MCF 10A (cell line): Measurements from ENCODE around the gene MFSD12. TPM values are rescaled to one million over a fixed set of nuclear protein-coding genes. Genes with fewer than 3 reads are reported as not detected.

Experiments
- BruUV-seq: library from RNA; stranded (reverse); fragments of 400-500 nt; replicated peaks from 2 replicates; lab custom pipeline; 2021; lab: Mats Ljungman, UMichigan
- CTCF ChIA-PET: fragments of 300-600 bp; sonication (Branson Sonifier 250); formaldehyde crosslinking; extraction: SDS; loops from one replicate; lab custom pipeline; 2021; ENCODE audit warnings: antibody characterized with exemption, inconsistent platforms; lab: Yijun Ruan, JAX
- POLR2A ChIA-PET: fragments of 300-600, 350-650 bp; sonication (Branson Sonifier 250); formaldehyde crosslinking; extraction: SDS; loops from one replicate; lab custom pipeline; 2020; ENCODE audit warnings: antibody characterized with exemption, inconsistent platforms; lab: Yijun Ruan, JAX
- DNase-seq: peaks from one replicate; pipeline ENCODE4 v3.0.0-alpha.2; 2018; ENCODE audit not compliant: unreplicated experiment
- H3K27ac Mint-ChIP-seq: one replicate; pipeline ENCODE4 v1.8.0; 2022; ENCODE audit warnings: mild to moderate bottlenecking, low read depth, mixed read lengths; ENCODE audit not compliant: unreplicated experiment
- H3K27me3 Mint-ChIP-seq: one replicate; pipeline ENCODE4 v1.8.0; 2022; ENCODE audit warnings: mixed read lengths; ENCODE audit not compliant: insufficient read depth, unreplicated experiment
- H3K36me3 Mint-ChIP-seq: one replicate; pipeline ENCODE4 v1.8.0; 2022; ENCODE audit warnings: mild to moderate bottlenecking, moderate library complexity, mixed read lengths; ENCODE audit not compliant: insufficient read depth, unreplicated experiment
- H3K4me1 Mint-ChIP-seq: one replicate; pipeline ENCODE4 v1.8.0; 2022; ENCODE audit warnings: mixed read lengths; ENCODE audit not compliant: insufficient read depth, unreplicated experiment
- H3K4me3 Mint-ChIP-seq: one replicate; pipeline ENCODE4 v1.8.0; 2022; ENCODE audit warnings: mild to moderate bottlenecking, moderate library complexity, mixed read lengths; ENCODE audit not compliant: unreplicated experiment
- H3K9me3 Mint-ChIP-seq: one replicate; pipeline ENCODE4 v1.8.0; 2022; ENCODE audit warnings: mixed read lengths; ENCODE audit not compliant: unreplicated experiment
- intact Hi-C: fragments of 100-400 bp; cut with micrococcal nuclease; formaldehyde crosslinking; loops from 2 replicates; pipeline ENCODE4 v1.14.1; 2022
- total RNA-seq: library from RNA; stranded (reverse); gene quantifications from 2 replicates; pipeline ENCODE4 v1.2.3, GENCODE V29; 2022
- TF ChIP-seq, protein P1 (sequence below): fragments of 200-600 bp; IDR thresholded peaks from one replicate; pipeline ENCODE4 v1.8.0; 2022; ENCODE audit warnings: antibody characterized with exemption, mild to moderate bottlenecking; ENCODE audit not compliant: unreplicated experiment

Gene MFSD12
- total RNA-seq, 1 experiment from 2014 or later, result 79.4 TPM

- intact Hi-C loops, result no loop called here
- Mint-ChIP-seq H3K4me1 (peaks cover 15% of the 10 kb centered on the region), H3K4me3 (no peak overlapping the region), H3K36me3 (peaks cover 39% of the 10 kb centered on the region), H3K27ac (no peak overlapping the region), H3K9me3 (no peaks in the 10 kb centered on the region), H3K27me3 (no peaks in the 10 kb centered on the region)
- DNase-seq, result no peak
- TF ChIP-seq, protein P1, sequence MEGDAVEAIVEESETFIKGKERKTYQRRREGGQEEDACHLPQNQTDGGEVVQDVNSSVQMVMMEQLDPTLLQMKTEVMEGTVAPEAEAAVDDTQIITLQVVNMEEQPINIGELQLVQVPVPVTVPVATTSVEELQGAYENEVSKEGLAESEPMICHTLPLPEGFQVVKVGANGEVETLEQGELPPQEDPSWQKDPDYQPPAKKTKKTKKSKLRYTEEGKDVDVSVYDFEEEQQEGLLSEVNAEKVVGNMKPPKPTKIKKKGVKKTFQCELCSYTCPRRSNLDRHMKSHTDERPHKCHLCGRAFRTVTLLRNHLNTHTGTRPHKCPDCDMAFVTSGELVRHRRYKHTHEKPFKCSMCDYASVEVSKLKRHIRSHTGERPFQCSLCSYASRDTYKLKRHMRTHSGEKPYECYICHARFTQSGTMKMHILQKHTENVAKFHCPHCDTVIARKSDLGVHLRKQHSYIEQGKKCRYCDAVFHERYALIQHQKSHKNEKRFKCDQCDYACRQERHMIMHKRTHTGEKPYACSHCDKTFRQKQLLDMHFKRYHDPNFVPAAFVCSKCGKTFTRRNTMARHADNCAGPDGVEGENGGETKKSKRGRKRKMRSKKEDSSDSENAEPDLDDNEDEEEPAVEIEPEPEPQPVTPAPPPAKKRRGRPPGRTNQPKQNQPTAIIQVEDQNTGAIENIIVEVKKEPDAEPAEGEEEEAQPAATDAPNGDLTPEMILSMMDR, result no peak
- ChIA-PET POLR2A (interaction anchor here (0.5 kb wide), 1 partner anchor 92 kb away, joined by 3 read pairs; no protein-coding TSS in a partner anchor), CTCF (no interaction called here)
- no TSS peak for BruUV-seq
Measured at GRCh38 chr19:3576696-3577443, 19.5 kb upstream of the MFSD12 start.

GRCh38 chr19:3575949-3576673, 18.7 kb upstream of the MFSD12 start:
- ChIA-PET CTCF (interaction anchor here (0.8 kb wide), 1 partner anchor 31 kb away, joined by 3 read pairs; no protein-coding TSS in a partner anchor), POLR2A (interaction anchor here (0.9 kb wide), 1 partner anchor 8 kb away, joined by 3 read pairs; no protein-coding TSS in a partner anchor)
- intact Hi-C loops, result no loop called here
- Mint-ChIP-seq H3K27me3 (no peaks in the 10 kb centered on the region), H3K36me3 (peaks cover 41% of the 10 kb centered on the region), H3K4me3 (no peak overlapping the region), H3K9me3 (no peaks in the 10 kb centered on the region), H3K4me1 (peaks cover 15% of the 10 kb centered on the region), H3K27ac (no peak overlapping the region)
- no peak for DNase-seq
- TF ChIP-seq, protein P1, result no peak
- no TSS peak for BruUV-seq

DNA sequence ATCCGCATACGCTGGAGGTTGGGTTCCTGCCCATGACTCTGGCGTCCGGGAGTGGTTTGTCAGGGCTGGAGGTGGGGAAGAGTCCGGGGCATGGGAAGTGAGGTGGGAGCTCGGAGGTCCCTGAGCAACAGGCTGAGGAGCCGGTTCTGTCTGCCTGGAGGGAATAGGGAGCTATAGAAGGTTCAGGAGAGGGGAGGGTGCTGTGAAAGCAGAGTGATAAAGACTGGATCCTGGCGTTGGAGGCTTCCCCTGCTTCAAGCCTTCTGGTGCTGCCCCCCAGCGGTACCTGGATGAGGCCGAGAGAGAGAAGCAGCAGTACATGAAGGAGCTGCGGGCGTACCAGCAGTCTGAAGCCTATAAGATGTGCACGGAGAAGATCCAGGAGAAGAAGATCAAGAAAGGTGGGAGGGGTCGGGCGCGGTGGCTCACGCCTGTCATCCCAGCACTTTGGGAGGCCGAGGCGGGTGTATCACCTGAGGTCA, 17.9 kb upstream of the MFSD12 start:
- Mint-ChIP-seq H3K9me3 (no peaks in the 10 kb centered on the region), H3K4me3 (no peak overlapping the region), H3K36me3 (peaks cover 41% of the 10 kb centered on the region), H3K27ac (no peak overlapping the region), H3K27me3 (no peaks in the 10 kb centered on the region), H3K4me1 (peaks cover 13% of the 10 kb centered on the region)
- no TSS peak for BruUV-seq
- ChIA-PET CTCF (interaction anchor here (0.6 to 0.8 kb wide), 4 partner anchors 26 to 1384 kb away, joined by 3 to 4 read pairs (median 3); no protein-coding TSS in a partner anchor), POLR2A (interaction anchor here (0.9 to 1.1 kb wide), 3 partner anchors 9 to 18 kb away, joined by 3 to 4 read pairs (median 3); partner anchors contain the start of gene MFSD12)
- intact Hi-C loops, result no loop called here
- TF ChIP-seq, protein P1, result peak; percentile 28
- DNase-seq, result peak; percentile 79
